OCI-LY1 (cell line): Measurements from ENCODE around the gene USP15.

Experiments used
- CTCF ChIP-seq: fragments of 200-600 bp; sonication (generic), shearing (Covaris generic); IDR thresholded peaks from 2 replicates; pipeline ENCODE4 v1.5.1; 2017; ENCODE audit warnings: mild to moderate bottlenecking, antibody characterized with exemption, low read length, moderate library complexity, mixed read lengths
- EZH2 ChIP-seq: fragments of 200-600 bp; sonication (generic), shearing (Covaris generic); IDR thresholded peaks from 2 replicates; pipeline ENCODE4 v1.8.0; 2017; ENCODE audit warnings: borderline replicate concordance, mixed run types, mild to moderate bottlenecking, antibody characterized with exemption, low read length, moderate library complexity, mixed read lengths

GRCh38 chr12:62375603-62376002 lies 115.4 kb downstream of the USP15 start:
- TF ChIP-seq CTCF (no peak), EZH2 (no peak)
